GM20431 (cell line): ENCODE results near the gene R3HCC1L.

ENCODE experiments used
- in situ Hi-C: fragments of 300-500 bp; cut with MseI, MboI; formaldehyde crosslinking; loops from one replicate; pipeline ENCODE4 v1.15.0; 2020; ENCODE audit warnings: low sequenced_read_pairs; ENCODE audit not compliant: unreplicated experiment

The R3HCC1L gene

GRCh38 chr10:98268694-98269431, 134.4 kb downstream of the R3HCC1L start:
- in situ Hi-C loops, result no loop called here

GRCh38 chr10:98269435-98269912, 135.0 kb downstream of the R3HCC1L start:
- in situ Hi-C loops, result no loop called here

DNA sequence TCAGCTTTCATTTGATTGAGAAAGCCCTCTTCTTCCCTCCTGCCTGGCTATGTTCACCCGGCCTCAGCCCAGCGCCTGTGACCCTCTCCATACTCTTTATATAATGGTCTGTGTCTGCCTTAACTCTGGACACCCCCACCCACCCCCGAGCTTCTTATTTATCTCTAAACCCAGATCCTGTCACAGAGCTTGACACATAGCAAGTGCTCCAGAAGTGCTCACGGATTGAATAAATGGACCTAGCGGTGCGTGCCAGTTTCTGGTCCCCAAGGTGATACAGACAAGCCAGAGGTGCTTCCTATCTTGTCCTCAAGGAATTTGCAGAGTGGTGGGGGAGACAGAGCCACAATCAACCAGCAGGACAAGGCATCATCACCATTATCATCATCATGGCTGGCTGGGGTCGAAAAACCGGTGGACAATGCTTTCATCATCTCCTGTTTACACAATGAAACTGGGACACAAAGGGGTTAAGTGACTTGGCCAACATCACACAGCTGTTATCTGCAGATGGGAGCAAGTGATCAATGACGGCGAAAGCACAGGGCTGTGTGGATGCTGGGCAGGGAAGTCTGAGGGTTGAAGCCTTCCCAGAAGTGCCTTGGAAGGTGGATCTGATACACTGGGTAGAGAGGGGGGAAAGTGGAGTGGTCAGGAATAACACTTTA, 135.8 kb downstream of the R3HCC1L start:
- in situ Hi-C loops, result no loop called here

DNA sequence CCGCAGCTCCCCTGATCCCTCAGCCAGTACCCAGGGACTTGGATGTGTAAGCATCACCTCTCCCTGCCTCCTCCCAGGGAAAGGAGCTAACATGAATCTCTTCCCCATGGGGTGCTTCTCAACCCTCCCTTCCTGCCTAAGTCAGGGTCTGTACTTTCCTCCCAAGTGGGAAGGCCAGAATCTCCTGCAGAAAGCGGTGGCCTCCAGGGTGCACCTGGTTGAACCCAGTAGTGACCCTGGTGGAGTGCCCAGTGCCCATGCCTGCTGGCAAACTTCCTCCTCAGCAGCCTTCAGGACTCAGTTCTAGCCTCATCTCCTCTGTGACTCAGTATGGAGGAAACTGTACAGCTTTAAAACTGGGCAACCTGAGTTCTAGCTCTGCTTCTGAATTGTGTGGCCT, 136.3 kb downstream of the R3HCC1L start:
- in situ Hi-C loops, result no loop called here

GRCh38 chr10:98272245-98272644, 137.8 kb downstream of the R3HCC1L start:
- in situ Hi-C loops, result no loop called here

GRCh38 chr10:98272656-98273055, 138.2 kb downstream of the R3HCC1L start:
- in situ Hi-C loops, result no loop called here

DNA sequence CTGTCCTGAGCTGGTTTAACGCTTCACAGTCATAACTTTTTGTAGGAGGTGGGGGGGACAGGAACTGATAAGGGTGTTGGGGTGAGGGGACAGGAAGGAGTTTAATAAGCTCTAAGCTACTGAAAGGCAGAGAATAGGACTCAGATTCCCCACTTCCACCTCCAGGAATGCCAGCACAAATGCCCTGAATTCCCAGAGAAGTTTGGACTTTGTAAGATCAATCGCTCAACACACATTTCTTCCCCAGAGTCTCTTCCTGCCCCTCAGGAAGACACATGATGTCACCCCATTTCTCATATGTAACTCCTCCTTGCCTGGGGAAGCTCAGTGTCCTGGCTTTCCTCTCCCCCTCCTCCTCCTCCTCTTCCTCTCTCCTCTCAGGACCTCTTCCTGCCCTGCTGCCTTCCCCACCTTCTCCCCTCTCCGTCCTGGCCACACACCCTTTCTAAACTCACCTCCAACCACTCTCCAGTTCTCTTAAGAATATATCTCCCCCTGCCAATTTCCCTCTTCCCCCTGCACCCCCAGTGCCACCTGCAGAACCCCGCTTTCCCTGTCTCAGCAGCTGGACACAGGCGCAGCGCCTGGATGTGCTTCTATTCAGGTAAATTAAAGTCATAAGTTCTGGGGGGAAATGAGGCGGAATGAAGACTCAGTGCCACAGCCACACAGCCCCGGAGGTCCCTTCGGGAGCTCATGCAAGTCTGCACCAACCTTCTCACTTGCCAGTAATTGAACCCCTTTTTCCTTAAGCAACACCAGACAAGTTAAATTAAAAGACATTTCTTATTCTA, 138.8 kb downstream of the R3HCC1L start:
- in situ Hi-C loops, result no loop called here

- in situ Hi-C loops, result no loop called here
Measured at GRCh38 chr10:98274562-98274961, 140.1 kb downstream of the R3HCC1L start.

DNA sequence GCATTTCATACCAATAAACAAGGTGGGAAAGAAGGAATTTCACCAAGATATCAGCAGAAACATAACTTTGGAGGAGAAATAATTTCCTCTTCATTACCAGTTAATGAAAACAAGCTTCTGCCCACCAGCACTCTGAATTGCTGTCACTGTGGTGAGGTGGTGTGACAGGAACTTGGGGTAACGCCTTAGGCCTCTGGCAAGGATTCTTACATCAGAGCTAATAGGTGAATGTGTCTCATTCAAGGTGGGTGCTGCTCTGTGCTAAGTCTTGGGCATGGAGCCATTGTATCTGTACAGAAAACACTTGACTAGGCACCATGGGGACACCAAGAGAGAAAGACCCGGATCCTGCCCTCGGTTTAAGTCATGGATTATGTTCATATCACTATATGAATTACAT, 141.9 kb downstream of the R3HCC1L start:
- in situ Hi-C loops, result no loop called here

GRCh38 chr10:98285416-98285815, 151.0 kb downstream of the R3HCC1L start:
- in situ Hi-C loops, result no loop called here

DNA sequence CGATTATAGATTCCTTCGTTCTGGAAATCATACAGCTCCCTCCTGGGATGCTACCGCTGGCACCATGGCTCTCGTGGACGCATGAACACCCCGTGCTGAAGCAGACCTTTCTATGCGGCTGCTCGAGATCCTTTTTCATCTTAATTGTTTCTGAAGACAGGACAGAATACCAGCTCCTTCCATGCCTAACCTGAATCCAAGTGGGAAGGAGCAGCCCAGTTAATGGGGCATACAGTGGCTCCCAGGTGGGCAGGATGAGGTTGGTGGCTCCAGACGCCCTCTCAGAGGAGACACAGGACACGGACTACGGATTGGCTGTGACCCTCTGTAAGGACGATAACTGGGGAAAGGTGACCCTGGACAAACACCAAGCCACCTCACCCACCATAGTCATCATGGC, 152.0 kb downstream of the R3HCC1L start:
- in situ Hi-C loops, result no loop called here

GRCh38 chr10:98287321-98287720, 152.9 kb downstream of the R3HCC1L start:
- in situ Hi-C loops, result no loop called here

- in situ Hi-C loops, result no loop called here
Measured at GRCh38 chr10:98289802-98290209, 155.3 kb downstream of the R3HCC1L start.

- in situ Hi-C loops, result no loop called here
Measured at GRCh38 chr10:98292971-98293370, 158.5 kb downstream of the R3HCC1L start.

GRCh38 chr10:98293550-98294269, 159.3 kb downstream of the R3HCC1L start:
- in situ Hi-C loops, result no loop called here

- in situ Hi-C loops, result no loop called here
Measured at GRCh38 chr10:98294270-98294627, 159.8 kb downstream of the R3HCC1L start.
